Small intestine (tissue), 7 donors: ENCODE results near the gene CIRBP. TPM values are rescaled to one million over a fixed set of nuclear protein-coding genes. Genes with fewer than 3 reads are reported as not detected.

Source experiments
- DNase-seq, 2 donors: peaks; one replicate each; pipeline versions ENCODE4 v3.0.0 to v3.0.0-alpha.2; 2013
- FAIRE-seq: peaks from 2 replicates; lab custom pipeline; 2012; peaks lifted over from hg19 to GRCh38; lab: Jason Lieb, UNC
- H3K27ac ChIP-seq, 3 donors: one replicate each; pipeline ENCODE4 v1.5.1; 2013; ENCODE audit warnings: low read length in 2 of 3, mild to moderate bottlenecking in 2 of 3, control low read depth in 1 of 3, inconsistent platforms in 1 of 3, low read depth in 1 of 3, moderate library complexity in 1 of 3
- H3K27me3 ChIP-seq, 3 donors: one replicate each; pipeline ENCODE4 v1.6.1; 2013; ENCODE audit warnings: low read length in 3 of 3, inconsistent platforms in 1 of 3; ENCODE audit not compliant: control insufficient read depth in 3 of 3, insufficient read depth in 3 of 3
- H3K36me3 ChIP-seq, 3 donors: one replicate each; pipeline ENCODE4 v1.6.1; 2013; ENCODE audit warnings: low read length in 3 of 3, inconsistent platforms in 1 of 3, low read depth in 1 of 3, mild to moderate bottlenecking in 1 of 3, moderate library complexity in 1 of 3; ENCODE audit not compliant: control insufficient read depth in 3 of 3, insufficient read depth in 2 of 3
- H3K4me1 ChIP-seq, 3 donors: one replicate each; pipeline ENCODE4 v1.6.1; 2013; ENCODE audit warnings: low read length in 2 of 3, inconsistent platforms in 1 of 3, low read depth in 1 of 3, mild to moderate bottlenecking in 1 of 3, moderate library complexity in 1 of 3; ENCODE audit not compliant: control insufficient read depth in 3 of 3, insufficient read depth in 2 of 3
- H3K4me3 ChIP-seq, 3 donors: one replicate each; pipeline ENCODE4 v1.5.1; 2013; ENCODE audit warnings: low read length in 3 of 3, control low read depth in 1 of 3, inconsistent platforms in 1 of 3, low read depth in 1 of 3, mild to moderate bottlenecking in 1 of 3, moderate library complexity in 1 of 3
- H3K9me3 ChIP-seq, 2 donors: one replicate each; pipeline ENCODE4 v1.6.1; 2013; ENCODE audit warnings: low read depth in 1 of 2, low read length in 1 of 2; ENCODE audit not compliant: control insufficient read depth in 2 of 2, insufficient read depth in 1 of 2
- whole genome bisulfite sequencing, 3 donors: extraction: QIAGEN DNeasy Blood & Tissue Kit; methylation state at CpG; one replicate each; pipeline ENCODE4 v1.1.7; 2013; 5-methylcytosine and 5-hydroxymethylcytosine counted together
- polyA plus RNA-seq, 4 donors: library from polyadenylated mRNA; stranded (reverse) in 3 of 4; unstranded in 1 of 4; fragments of 200-250 nt in 3 of 4; fragments of 120-200 nt in 1 of 4; gene quantifications; one replicate each; pipeline versions ENCODE4 v1.2.1 to v1.2.3, GENCODE V29; 2013
- donor health status: healthy with polysubstance abuse.
- donor health status: control.
- donor health status: control.
- donor health status: Bipolar disorder and iron deficiency.
- donor health status: healthy.

Gene CIRBP
- polyA plus RNA-seq, 4 donors: 250 to 543 (median 373) TPM

DNA sequence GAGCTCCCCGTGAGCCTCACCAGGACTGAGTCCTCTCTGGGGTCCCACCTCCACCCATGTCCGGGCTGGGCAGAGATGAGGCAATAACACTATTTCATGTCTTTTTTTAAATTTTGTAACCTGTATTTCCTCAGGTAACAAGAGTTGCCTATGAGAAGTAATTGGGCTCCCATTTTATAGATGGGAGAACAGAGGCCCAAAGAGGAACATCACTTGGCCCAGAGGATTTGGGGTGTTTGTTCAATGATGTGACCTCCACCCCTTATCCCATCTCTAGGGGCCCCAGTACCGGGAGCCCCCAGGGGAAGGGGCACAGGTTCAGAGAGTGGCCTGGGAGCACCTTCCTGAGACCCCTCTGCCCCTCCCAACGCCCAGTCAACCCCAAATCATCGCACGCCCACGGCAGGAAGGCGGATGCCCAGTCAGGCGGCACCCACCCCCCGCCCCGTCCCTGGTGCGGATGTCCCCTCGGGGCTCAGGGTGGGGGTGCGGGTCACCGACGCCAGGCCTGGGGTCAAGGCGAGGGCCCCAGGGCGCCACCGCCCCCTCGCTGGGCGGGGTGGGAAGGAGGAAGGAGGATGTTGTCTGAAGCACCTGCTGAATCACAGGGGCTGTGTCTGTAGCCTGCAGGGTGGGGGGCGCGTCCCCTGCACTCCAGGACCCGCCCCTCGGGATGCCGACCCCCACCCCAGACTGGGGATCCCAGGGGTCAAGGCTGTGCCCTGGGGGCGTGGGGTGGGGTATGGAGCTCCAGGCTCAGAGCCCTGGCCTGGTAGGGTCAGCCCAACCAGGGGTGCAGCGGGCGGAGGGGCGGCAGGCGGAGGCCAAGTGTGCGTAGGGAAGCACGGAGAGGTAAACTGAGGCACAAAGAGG lies 9.0 kb upstream of the CIRBP start:
- Histone ChIP-seq H3K9me3 (no peaks in the 10 kb centered on the region), H3K27ac (peak overlapping the region; percentile 90 to 99 (median 97)), H3K27me3 (no peaks in the 10 kb centered on the region), H3K4me3 (peak overlapping the region in 2 of 3 donors; percentile 31 to 32), H3K36me3 (peaks cover 23 to 53% (median 25%) of the 10 kb centered on the region in 3 donors), H3K4me1 (peaks cover 8 to 86% (median 15%) of the 10 kb centered on the region in 3 donors)
- DNase-seq: peak; percentile 36 to 70
- no peak for FAIRE-seq
- 10 to 13% (median 11%) methylated on average over 27 to 33 of the region's 33 CpGs for WGBS, 3 donors

DNA sequence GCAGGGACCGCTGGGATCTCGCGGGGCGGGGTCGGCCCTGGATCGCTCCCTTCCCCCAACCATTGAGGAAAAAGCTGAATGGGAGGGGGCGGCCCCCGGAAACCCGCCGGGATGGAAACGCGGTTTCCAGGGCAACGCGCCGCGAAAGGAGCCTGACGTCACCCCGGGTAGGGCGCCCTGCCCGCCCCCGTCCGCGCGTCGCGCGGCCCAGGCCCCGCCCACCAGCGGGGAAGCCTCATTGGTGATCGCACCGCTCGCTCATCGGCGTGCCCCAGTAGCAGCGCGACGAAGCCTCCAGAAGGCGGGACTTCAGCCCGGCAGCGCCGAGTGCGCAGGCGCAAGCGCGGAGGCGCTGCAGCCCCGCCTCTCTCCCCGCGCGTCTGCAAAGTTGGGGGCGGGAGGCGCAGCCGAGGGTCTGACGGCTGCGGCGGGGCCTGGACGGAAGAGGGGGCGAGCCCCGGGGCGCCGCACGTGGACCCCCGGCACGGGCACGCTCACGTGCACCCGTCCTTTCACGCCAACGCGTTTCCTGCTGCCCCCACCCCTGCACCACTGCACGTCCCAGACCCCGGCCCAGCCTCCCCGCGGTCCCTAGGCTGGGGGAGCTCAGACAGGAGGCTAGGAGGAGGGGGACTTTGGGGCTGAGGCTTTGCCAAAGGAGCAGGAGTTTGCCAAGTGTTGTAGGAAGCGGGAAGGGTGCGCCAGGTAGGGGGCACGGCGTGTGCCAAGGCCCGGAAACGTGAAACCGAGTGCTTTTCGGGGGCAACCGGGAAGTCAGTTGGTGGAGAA lies 8.2 kb upstream of the CIRBP start:
- 0 to 1% (median 1%) methylated on average over 58 to 83 of the region's 83 CpGs for WGBS, 3 donors
- H3K9me3 ChIP-seq: no peaks in the 10 kb centered on the region
- FAIRE-seq: no peak

DNA sequence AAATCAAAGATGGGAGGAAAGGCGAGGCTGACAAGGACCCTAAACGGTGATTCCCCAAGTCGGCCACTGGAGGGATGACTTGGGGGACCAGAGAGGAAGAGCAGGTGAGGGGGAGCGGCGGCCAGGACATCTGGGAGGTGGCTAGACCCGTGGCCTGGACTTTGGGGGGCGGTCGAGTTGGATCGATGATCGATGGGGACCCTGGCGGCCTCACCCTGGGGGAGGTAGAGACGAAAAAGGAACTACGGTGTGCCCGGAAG lies 7.7 kb upstream of the CIRBP start:
- Histone ChIP-seq H3K27me3 (no peaks in the 10 kb centered on the region), H3K9me3 (no peaks in the 10 kb centered on the region), H3K4me1 (peaks cover 8 to 87% (median 15%) of the 10 kb centered on the region in 3 donors), H3K4me3 (peak overlapping the region; percentile 59 to 67 (median 62)), H3K27ac (peak overlapping the region; percentile 99 to 100 (median 99)), H3K36me3 (peaks cover 13 to 41% (median 15%) of the 10 kb centered on the region in 3 donors)
- DNase-seq: peak in 1 of 2 donors; percentile 66
- no peak for FAIRE-seq
- WGBS, 3 donors: 4 to 12% (median 7%) methylated on average over 14 of the region's 14 CpGs

More for the DNA sequence above, 8.2 kb upstream of the CIRBP start:
- DNase-seq: peak; percentile 96 to 99
- H3K27me3 ChIP-seq: no peaks in the 10 kb centered on the region
- H3K4me1 ChIP-seq: peaks cover 8 to 86% (median 15%) of the 10 kb centered on the region in 3 donors
- H3K36me3 ChIP-seq: peaks cover 15 to 47% (median 17%) of the 10 kb centered on the region in 3 donors
- peak overlapping the region; percentile 99 to 100 (median 99) for H3K27ac ChIP-seq
- H3K4me3 ChIP-seq: peak overlapping the region; percentile 59 to 67 (median 62)

DNA sequence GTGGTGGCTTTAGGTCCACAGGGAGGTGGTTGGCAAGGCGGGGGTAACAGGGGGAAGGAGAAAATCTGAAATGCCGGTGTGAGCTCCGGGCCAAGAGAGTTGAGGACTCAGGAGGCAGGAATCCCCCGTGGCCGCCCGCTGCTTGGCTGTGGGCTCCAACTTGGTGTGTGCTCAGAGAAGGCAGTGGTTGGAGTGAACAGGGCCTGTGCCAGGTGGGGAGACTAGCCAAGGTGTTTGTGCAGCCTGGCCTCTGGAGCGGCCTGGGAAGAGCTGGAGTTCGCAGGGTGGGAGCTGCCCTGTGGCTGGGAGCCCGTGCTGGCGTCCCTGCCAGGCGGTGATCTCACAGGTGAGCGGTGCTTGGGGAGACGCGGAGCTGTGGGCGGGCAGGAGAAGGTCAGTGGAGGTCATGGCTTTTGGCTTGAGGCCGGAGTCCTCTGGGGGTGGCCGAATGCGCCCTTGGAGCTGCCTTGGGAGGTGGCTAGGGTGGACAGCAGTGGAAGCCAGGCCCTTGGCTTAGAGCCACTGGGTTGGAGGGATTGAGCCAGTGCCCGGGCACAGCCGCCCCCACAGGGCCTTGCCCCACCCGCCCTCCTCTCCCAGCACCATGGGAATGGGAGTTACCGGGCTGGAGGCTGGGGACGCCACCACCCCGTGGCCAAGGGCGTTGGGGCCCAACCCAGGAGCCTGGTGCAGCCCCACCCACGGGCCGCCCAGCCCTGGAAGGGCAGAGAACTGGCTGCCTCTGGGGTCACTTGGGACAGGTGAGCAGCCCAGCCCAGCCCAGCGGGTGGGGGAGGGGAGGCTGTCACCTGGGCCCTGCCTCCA lies 7.1 kb upstream of the CIRBP start:
- H3K27me3 ChIP-seq: no peaks in the 10 kb centered on the region
- 7 to 27% (median 16%) methylated on average over 22 to 28 of the region's 28 CpGs for WGBS, 3 donors
- H3K4me3 ChIP-seq: peak overlapping the region; percentile 59 to 67 (median 62)
- peaks cover 8 to 83% (median 15%) of the 10 kb centered on the region in 3 donors for H3K4me1 ChIP-seq
- peaks cover 8 to 36% (median 10%) of the 10 kb centered on the region in 3 donors for H3K36me3 ChIP-seq
- H3K27ac ChIP-seq: peak overlapping the region; percentile 99 to 100 (median 99)
- DNase-seq (peak; percentile 95 to 98), FAIRE-seq (no peak)
- H3K9me3 ChIP-seq: no peaks in the 10 kb centered on the region

DNA sequence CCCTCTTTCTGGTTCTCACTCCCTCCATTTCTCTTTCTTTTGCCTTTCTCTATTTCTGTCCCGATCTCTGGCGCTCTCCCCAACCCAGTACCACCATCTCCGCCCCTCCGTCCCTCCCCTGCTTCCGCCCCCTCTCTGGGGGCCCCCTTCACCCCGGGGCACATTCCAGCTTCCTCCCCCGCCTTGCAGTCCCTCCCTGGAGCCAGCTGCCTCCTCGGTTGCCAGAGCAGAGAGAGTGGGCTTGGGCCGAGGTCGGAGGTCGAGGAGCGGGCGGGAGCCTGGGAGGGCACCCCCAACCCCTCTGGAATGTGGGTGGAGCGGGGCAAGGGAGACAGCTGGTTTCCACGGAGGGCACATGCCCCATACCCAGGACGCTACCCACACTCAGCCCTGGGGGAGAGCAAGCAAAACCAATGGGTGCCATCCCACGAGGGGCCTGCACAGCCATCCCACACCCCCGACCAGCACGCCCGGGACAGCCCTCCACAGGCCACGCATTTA lies 6.5 kb upstream of the CIRBP start:
- peaks cover 4 to 29% (median 4%) of the 10 kb centered on the region in 3 donors for H3K36me3 ChIP-seq
- FAIRE-seq (no peak), DNase-seq (no peak)
- peak overlapping the region; percentile 99 to 100 (median 99) for H3K27ac ChIP-seq
- 18 to 38% (median 20%) methylated on average over 20 to 21 of the region's 21 CpGs for WGBS, 3 donors
- H3K4me1 ChIP-seq: peaks cover 9 to 83% (median 20%) of the 10 kb centered on the region in 3 donors
- H3K27me3 ChIP-seq: no peaks in the 10 kb centered on the region
- H3K4me3 ChIP-seq: peak overlapping the region in 2 of 3 donors; percentile 12
- no peaks in the 10 kb centered on the region for H3K9me3 ChIP-seq

DNA sequence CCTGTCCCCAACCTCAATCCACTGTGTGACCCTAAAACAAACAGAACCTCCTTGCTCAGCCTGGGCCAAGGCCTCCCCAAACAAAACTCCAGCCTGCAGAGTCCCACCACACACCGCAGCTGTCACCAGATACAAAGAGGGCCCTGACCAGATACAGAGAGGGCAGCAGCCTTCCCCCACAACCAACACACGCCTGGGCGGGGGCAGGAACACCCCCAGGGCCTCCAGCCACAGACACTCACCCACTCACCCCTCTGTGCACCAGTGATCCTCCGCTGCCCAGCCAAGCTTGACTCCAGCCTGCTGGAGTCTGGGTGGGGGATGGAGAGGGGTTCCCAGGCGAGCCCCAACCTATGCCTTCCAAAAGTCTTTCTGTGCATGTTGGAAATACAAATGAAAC lies 5.9 kb upstream of the CIRBP start:
- Histone ChIP-seq H3K4me1 (peaks cover 8 to 83% (median 20%) of the 10 kb centered on the region in 3 donors), H3K27ac (peak overlapping the region; percentile 99 to 100 (median 99)), H3K27me3 (no peaks in the 10 kb centered on the region), H3K4me3 (peak overlapping the region in 1 of 3 donors; percentile 12), H3K9me3 (no peaks in the 10 kb centered on the region), H3K36me3 (peaks cover 0 to 24% (median 0%) of the 10 kb centered on the region in 3 donors)
- FAIRE-seq: no peak
- peak in 1 of 2 donors; percentile 42 for DNase-seq
- WGBS, 3 donors: 43 to 61% (median 58%) methylated on average over 5 of the region's 5 CpGs

DNA sequence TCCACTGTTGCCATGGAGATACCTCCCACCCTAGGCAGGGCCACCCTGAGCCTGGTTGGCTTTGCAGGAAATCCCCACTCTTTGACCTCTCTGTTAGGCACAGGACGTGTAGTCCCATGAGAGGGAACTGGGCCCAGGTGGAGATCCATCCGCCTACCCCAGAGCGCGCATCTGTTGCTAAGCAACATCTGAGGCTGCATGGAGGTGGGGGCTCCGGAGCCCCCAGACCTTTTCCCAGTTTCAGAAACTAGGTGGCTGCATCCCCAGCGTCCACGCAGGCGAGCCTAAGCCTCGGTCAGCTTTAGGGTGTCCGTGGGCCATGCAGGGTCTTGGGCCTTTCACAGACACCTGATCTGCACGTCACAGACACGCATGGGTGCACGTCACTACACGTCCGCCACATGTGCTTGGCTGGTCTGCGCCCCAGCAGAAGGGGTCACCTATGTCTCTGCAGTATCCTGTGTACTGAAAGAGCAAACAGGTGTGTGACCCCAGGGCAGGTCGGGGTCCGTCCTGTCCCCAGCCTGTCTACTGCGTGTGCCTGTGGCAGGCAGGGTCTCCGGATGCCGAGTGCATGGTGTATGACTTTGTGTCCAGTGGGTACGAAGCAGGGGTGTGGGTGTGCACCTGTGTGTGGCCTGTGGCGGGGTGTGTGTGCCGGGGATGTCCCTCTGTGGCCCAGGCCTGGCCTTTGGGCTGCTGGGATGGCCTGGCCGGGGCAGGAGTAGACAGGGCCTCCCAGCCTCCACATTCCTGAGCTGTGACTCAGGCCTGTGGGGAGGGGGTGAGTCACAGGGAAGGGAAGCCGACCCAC lies 4.1 kb upstream of the CIRBP start:
- H3K9me3 ChIP-seq: no peaks in the 10 kb centered on the region
- peaks cover 0 to 16% (median 0%) of the 10 kb centered on the region in 3 donors for H3K36me3 ChIP-seq
- FAIRE-seq: no peak
- H3K27ac ChIP-seq: peak overlapping the region; percentile 78 to 94 (median 86)
- no peak overlapping the region for H3K4me3 ChIP-seq
- H3K4me1 ChIP-seq: peaks cover 7 to 77% (median 17%) of the 10 kb centered on the region in 3 donors
- H3K27me3 ChIP-seq: no peaks in the 10 kb centered on the region
- 68 to 76% (median 74%) methylated on average over 25 to 26 of the region's 26 CpGs for WGBS, 3 donors
- peak; percentile 88 to 91 for DNase-seq
